Measurements from ENCODE around the gene CAVIN2. TPM values are rescaled to one million over a fixed set of nuclear protein-coding genes. Genes with fewer than 3 reads are reported as not detected.

Gene CAVIN2
- total and polyA plus RNA-seq, 10 donors: 19.2 to 205 (median 142) TPM

- no peak overlapping the region for H3K4me3 ChIP-seq
- H3K4me1 ChIP-seq: peaks cover 0 to 17% (median 2%) of the 10 kb centered on the region in 6 donors
- peak overlapping the region; percentile 31 to 83 (median 66) for H3K27ac ChIP-seq
- TF ChIP-seq POLR2AphosphoS5 (IDR thresholded peaks at IDR 0.05) (no peak), POLR2A (IDR thresholded peaks at IDR 0.05) (no peak), CTCF (IDR thresholded peaks at IDR 0.05 in 8 of 11, conservative IDR thresholded peaks at IDR 0.05 in 3 of 11) (no peak)
- H3K36me3 ChIP-seq: no peaks in the 10 kb centered on the region
- H3K9me3 ChIP-seq: no peaks in the 10 kb centered on the region
- no peak for DNase-seq
- WGBS, 5 donors: 9 to 21% (median 13%) methylated on average over 4 of the region's 4 CpGs
- intact Hi-C loops (cut with DNase I; ENCODE audit: low total_unique reads): no loop called here
- H3K27me3 ChIP-seq (replicated peaks in 1 of 7): no peaks in the 10 kb centered on the region
Measured at GRCh38 chr2:191853843-191854242, 7.0 kb upstream of the CAVIN2 start.

DNA sequence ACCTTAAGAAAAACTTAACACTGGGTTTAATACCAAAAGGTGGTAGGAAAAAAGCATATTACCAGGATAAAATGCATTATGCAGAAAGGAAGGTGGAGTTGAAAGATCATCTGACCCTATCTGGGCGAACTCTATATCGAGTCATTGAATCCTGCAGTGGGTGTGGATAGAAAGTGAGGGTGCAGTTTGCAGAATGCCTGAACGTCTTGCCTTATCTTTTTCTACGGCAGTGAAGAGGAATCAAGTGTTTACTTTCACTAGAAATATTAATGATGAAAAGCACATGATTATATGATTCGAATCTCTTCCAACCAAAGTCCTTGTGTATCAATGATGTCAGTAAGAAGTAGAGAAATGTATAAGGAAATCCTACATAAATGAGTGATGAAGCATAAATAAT lies 4.3 kb upstream of the CAVIN2 start:
- TF ChIP-seq POLR2AphosphoS5 (IDR thresholded peaks at IDR 0.05) (no peak), POLR2A (IDR thresholded peaks at IDR 0.05) (no peak), CTCF (IDR thresholded peaks at IDR 0.05 in 8 of 11, conservative IDR thresholded peaks at IDR 0.05 in 3 of 11) (no peak)
- no peak overlapping the region for H3K4me3 ChIP-seq
- DNase-seq: no peak
- 84 to 92% (median 87%) methylated on average over 5 of the region's 5 CpGs for WGBS, 5 donors
- H3K27me3 ChIP-seq (replicated peaks in 1 of 7): peaks cover 0 to 11% (median 0%) of the 10 kb centered on the region in 7 donors
- intact Hi-C loops (cut with DNase I; ENCODE audit: low total_unique reads): no loop called here
- H3K36me3 ChIP-seq: no peaks in the 10 kb centered on the region
- no peak overlapping the region for H3K27ac ChIP-seq
- peaks cover 0 to 38% (median 16%) of the 10 kb centered on the region in 6 donors for H3K4me1 ChIP-seq
- no peaks in the 10 kb centered on the region for H3K9me3 ChIP-seq

GRCh38 chr2:191848771-191849767 lies 2.2 kb upstream of the CAVIN2 start:
- intact Hi-C loops (cut with DNase I; ENCODE audit: low total_unique reads): no loop called here
- Histone ChIP-seq H3K27me3 (replicated peaks in 1 of 7) (peaks cover 0 to 21% (median 0%) of the 10 kb centered on the region in 7 donors), H3K9me3 (no peaks in the 10 kb centered on the region), H3K4me1 (peaks cover 0 to 42% (median 16%) of the 10 kb centered on the region in 6 donors), H3K27ac (peak overlapping the region in 4 of 8 donors; percentile 4 to 94 (median 8)), H3K4me3 (no peak overlapping the region), H3K36me3 (no peaks in the 10 kb centered on the region)
- WGBS, 5 donors: 75 to 86% (median 82%) methylated on average over 7 of the region's 7 CpGs
- TF ChIP-seq POLR2AphosphoS5 (IDR thresholded peaks at IDR 0.05): no peak
- no peak for TF ChIP-seq CTCF (IDR thresholded peaks at IDR 0.05 in 8 of 11, conservative IDR thresholded peaks at IDR 0.05 in 3 of 11)
- no peak for TF ChIP-seq POLR2A (IDR thresholded peaks at IDR 0.05)
- DNase-seq: no peak

GRCh38 chr2:191847764-191848163 lies 876 bp upstream of the CAVIN2 start:
- peaks cover 0 to 21% (median 0%) of the 10 kb centered on the region in 7 donors for H3K27me3 ChIP-seq (replicated peaks in 1 of 7)
- no peak for DNase-seq
- WGBS, 5 donors: 24 to 49% (median 31%) methylated on average over 4 of the region's 4 CpGs
- no peaks in the 10 kb centered on the region for H3K9me3 ChIP-seq
- H3K4me1 ChIP-seq: peaks cover 0 to 37% (median 10%) of the 10 kb centered on the region in 6 donors
- intact Hi-C loops (cut with DNase I; ENCODE audit: low total_unique reads): no loop called here
- TF ChIP-seq POLR2A (IDR thresholded peaks at IDR 0.05): no peak
- H3K27ac ChIP-seq: peak overlapping the region; percentile 15 to 94 (median 84)
- H3K4me3 ChIP-seq: no peak overlapping the region
- no peaks in the 10 kb centered on the region for H3K36me3 ChIP-seq

All from spleen (tissue), 11 donors.